WI38 (cell line): ENCODE results near the gene SYT6.

Source experiments
- H3K4me3 ChIP-seq: 2 replicates; pipeline ENCODE4 v1.5.1; 2011; ENCODE audit warnings: low read depth, mild to moderate bottlenecking, control low read depth, low read length
- CTCF ChIP-seq: IDR thresholded peaks from 2 replicates; pipeline ENCODE4 v1.5.1; 2012; ENCODE audit warnings: low read depth, mild to moderate bottlenecking, control low read depth, low read length

SYT6 gene

DNA sequence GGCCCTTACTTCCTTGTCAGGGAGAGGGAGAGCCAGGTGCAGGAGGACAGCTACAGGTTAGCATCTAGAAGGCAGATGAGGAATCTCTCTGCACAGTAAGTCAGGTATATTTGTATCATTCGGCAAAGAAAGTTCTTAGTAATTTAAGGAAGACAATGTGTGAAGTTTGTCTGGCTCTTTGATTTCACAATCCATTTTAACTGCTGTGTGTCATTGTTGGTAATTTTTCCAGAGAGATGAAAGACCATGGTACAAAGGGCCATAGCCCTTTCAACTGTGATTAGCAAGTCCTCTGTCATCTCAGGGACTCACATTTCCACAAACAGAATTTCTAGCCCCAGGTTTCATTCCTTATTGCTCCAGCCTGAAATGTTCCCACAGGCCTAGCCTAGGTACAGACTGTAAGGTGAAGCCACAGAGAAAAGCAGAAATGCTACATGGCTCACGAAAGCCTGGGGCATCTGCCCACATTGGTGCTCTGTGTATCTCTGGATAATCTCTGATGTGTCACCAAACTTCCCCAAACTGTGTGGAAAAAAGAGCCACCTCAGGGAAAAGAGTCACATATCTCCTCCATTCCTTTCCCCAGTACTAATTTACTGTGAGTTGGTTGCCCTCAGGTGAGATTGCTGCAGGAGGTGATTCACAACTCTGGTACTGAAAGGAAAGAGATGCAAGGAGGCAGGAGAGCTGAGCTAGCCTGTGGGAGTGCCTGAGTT is 70.6 kb downstream of the SYT6 start:
- H3K4me3 ChIP-seq = no peak overlapping the region
- no peak for TF ChIP-seq CTCF

GRCh38 chr1:114082304-114082630 is 71.4 kb downstream of the SYT6 start:
- TF ChIP-seq CTCF = no peak
- no peak overlapping the region for H3K4me3 ChIP-seq

DNA sequence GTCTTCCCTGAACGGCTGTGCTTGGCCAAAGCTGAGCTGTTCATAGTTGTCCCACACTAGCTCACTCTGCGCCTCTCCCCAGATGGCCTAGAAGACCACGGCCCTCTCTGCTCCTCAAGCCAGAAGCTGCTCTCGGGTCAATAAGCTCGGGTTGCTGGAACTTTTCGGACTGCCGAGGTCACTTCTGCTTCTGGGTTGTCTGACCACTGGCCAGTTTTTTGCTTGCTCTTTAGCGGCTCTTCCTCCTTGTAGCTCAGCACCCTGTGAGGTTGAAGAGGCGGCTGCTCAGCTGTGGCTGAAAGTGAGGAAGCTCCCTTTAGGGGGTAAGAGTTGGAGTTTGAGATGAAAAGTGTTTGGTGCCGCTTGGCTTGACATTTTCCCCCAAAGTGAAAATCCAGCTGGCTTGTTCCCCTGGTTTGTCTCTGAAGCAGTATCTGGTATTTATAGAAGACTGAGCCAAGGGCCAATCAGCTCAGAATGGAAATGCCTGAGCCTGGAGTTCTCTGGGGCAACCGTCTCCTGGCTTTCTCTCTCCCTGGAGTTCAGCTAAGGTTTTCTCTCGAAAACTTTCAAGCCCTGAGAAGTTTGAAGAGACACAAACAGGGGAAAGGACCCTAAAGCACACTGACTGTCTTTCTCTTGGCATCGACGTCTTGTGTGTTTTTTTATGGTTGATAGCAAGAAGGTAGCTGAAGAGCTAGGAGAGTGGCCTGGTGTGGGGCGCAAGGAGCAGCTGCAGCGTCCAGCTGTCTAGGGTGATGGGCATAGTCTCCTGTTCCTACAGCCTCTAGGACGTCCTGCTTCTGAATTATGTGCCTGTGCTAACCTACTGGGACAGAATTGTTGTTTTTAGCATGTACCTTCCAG is 72.0 kb downstream of the SYT6 start:
- no peak overlapping the region for H3K4me3 ChIP-seq
- no peak for TF ChIP-seq CTCF

DNA sequence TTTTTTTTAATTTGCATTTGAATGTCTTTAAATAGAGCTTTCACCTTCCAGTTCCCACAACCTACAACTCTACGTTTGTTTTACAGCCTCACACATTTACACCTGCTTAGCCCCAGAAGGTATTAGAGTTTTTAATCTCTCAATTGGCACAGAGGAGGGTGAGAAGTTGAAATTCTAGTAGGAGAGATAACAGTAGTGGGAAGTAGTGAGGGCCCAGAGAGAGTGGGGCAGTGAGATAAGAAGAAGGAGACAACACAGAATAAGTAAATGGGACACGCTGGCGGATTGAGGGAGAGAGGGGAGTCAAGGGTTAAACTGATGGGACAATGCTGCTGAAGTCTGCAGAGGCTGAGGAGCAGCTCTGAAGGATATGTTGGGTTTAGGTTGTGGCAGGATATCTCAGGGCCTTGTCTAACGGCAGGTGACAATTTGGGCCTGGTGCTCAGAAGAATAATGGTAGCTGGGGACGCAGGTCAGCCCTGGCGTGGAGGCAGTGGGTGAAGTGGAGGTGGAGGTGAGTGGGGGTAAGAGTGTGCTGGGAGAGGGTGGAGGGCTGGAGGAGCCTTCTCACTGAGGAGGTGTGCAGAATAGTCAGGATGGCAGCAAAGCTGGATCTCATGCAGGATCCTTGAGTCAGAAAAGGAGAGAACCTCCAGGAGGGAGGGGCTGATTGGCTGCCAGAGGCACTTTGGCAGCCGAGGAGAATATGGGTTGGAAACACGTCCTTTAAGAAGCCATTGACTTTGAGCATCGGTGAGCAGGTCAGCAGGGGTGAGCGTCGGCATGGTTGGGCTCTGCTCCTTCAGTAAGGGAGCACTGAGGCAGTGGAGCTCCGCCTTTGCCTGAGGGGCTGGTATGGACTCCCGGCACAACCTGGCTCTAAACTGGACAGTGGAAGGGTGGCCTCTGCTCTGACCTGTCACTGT is 72.9 kb downstream of the SYT6 start:
- TF ChIP-seq CTCF = no peak
- no peak overlapping the region for H3K4me3 ChIP-seq

GRCh38 chr1:114079596-114080190 is 74.0 kb downstream of the SYT6 start:
- no peak for TF ChIP-seq CTCF

DNA sequence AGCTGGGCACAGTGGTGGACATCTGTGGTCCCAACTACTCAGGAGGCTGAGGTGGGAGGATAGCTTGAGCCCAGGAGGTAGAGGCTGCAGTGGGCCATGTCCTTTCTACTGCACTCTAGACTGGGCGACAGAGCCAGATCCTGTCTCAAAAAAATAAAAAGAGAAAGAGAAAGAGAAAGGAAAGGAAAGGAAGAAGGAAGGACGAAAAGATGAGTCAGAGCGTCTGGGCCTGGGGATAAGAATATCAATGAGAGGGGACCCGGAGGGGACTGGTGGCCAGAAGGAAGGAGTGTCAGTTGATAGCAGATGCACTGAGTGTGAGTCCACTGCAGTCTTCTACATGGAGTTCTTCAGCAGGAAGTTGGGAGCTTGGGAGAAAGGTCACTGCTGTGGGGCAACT is 75.6 kb downstream of the SYT6 start:
- H3K4me3 ChIP-seq = no peak overlapping the region
- TF ChIP-seq CTCF = no peak

More at GRCh38 chr1:114079596-114080190, 74.0 kb downstream of the SYT6 start:
- no peak overlapping the region for H3K4me3 ChIP-seq
